Activated CD4-positive, alpha-beta T cell treated with anti-CD3 and anti-CD28 coated beads, Interleukin-2, amount 10 ng/mL, durations not matched to agents 7 days and 5 days (primary cell): Measurements from ENCODE around the gene CALML4. TPM values are rescaled to one million over a fixed set of nuclear protein-coding genes. Genes with fewer than 3 reads are reported as not detected.
"Not testable (repeated sequence)": the region's sequence is repeated elsewhere in the genome, so short reads cannot be mapped to it uniquely, and the experiment has no call there.

Experiments used
- CTCF ChIA-PET: fragments of 350-600 bp; sonication (Branson Sonifier 250); formaldehyde crosslinking; loops from one replicate; lab custom pipeline; 2021; ENCODE audit warnings: antibody characterized with exemption; lab: Charles Lee
- POLR2A ChIA-PET: fragments of 350-600 bp; sonication (Branson Sonifier 250); formaldehyde crosslinking; loops from one replicate; lab custom pipeline; 2021; ENCODE audit warnings: antibody characterized with exemption; lab: Charles Lee
- DNase-seq: peaks from one replicate; pipeline ENCODE4 v3.0.0-alpha.2; 2020
- H3K27ac Mint-ChIP-seq: one replicate; pipeline ENCODE4 v1.8.0; 2021; ENCODE audit warnings: mild to moderate bottlenecking, moderate library complexity, mixed read lengths
- H3K27me3 Mint-ChIP-seq: one replicate; pipeline ENCODE4 v1.8.0; 2021; ENCODE audit warnings: mixed read lengths
- H3K36me3 Mint-ChIP-seq: one replicate; pipeline ENCODE4 v1.8.0; 2021; ENCODE audit warnings: low read depth, mixed read lengths
- H3K4me1 Mint-ChIP-seq: one replicate; pipeline ENCODE4 v1.8.0; 2021; ENCODE audit warnings: mixed read lengths
- H3K4me3 Mint-ChIP-seq: one replicate; pipeline ENCODE4 v1.8.0; 2021; ENCODE audit warnings: mild to moderate bottlenecking, moderate library complexity, mixed read lengths
- H3K9me3 Mint-ChIP-seq: one replicate; pipeline ENCODE4 v1.8.0; 2021; ENCODE audit warnings: mixed read lengths
- total RNA-seq, 2 experiments: library from RNA; stranded (reverse); gene quantifications; one replicate each; pipeline ENCODE4 v1.2.3, GENCODE V29; 2021

The CALML4 gene
- total RNA-seq, 2 experiments from 2014 or later = 11.2 to 13.5 TPM

DNA sequence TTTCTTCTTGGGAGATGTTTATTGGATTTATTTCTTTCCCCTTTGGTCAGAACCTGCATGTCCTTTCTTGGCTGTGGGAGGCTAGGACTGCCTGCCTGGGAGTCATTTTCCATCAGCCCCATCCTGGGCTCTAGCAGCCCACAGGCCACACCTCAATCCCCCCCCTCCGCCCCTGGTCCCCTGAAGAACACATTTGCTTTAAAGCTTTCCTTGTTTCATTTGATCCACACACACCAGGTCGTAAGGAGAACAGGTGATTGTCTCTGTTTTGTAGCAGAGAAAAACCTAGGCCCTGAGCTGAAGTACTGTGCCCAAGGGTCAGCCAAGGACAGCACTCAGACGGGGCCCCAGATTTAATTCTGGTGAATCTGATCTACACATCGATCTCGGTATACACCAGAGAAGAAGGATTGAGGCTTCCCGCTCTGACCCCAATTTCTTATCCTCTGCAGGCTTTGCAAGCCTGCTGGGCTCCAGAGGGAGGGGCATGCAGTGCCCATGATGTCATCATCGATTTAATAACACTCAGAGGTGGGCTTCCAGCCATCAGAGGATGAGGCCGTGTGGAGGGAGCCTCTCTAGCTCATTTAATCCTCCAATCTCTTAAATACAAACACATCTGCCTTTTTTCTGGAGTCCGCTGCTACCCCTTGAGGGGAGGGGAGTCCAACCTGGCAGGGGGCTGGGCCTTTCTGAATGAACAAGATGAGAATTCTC, 26.1 kb upstream of the CALML4 start:
- Mint-ChIP-seq H3K27ac (peak overlapping the region; percentile 57), H3K36me3 (peaks cover 8% of the 10 kb centered on the region), H3K4me3 (peak overlapping the region; percentile 53), H3K4me1 (peaks cover 33% of the 10 kb centered on the region), H3K27me3 (peaks cover 5% of the 10 kb centered on the region), H3K9me3 (no peaks in the 10 kb centered on the region)
- POLR2A ChIA-PET = interaction anchor here (0.6 to 1.0 kb wide), 2 partner anchors 59 to 682 kb away, joined by 3 to 4 read pairs; no protein-coding TSS in a partner anchor
- DNase-seq = no peak
- CTCF ChIA-PET = no interaction called here

DNA sequence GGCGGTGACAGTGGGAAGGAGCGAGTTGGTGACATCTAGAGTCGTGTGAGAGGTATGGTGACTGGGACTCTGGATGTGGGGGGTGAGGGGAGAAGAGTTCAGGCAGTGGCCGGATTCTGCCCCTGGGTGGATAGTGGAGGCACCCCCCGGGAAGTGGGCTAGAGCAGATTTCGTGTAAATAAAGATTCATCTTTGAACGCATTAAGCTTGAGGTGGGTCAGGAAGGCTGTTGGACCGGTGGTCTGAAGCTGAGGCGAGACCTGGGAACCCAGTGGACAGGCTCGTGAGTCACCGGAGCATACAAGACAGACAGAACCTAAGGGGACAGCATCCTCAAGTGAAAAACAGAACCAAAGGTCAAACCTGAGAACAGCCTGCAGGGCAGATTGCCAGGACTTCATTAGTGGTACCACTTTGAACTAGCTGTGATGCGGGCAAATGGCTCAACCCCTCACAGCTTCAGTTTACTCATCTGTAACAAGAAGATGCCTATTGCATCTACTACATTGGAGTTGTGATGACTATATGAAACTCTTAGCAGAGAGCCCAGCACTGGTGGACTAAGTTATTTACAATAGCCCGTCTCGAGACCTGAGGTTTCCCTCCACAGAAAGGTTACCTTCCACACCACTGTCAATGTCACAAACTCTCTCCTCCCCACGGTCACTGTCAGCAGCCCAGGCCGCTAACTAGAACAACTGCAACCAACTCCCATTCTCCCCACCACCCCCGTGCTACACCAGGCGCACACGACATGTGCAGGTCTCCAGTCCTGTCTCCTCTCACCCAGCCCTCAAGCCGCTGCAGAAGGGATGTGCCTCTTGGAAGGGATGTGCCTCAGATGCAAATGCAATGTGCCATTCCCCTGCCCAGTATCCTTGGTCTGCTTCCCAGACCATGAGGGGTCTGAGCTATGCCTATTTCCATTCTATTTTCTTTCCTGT, 25.3 kb upstream of the CALML4 start:
- Mint-ChIP-seq H3K27ac (peak overlapping the region; percentile 85), H3K27me3 (peaks cover 5% of the 10 kb centered on the region), H3K9me3 (no peaks in the 10 kb centered on the region), H3K36me3 (peaks cover 8% of the 10 kb centered on the region), H3K4me3 (peak overlapping the region; percentile 86), H3K4me1 (peaks cover 35% of the 10 kb centered on the region)
- ChIA-PET CTCF (interaction anchor here (1.0 kb wide), 1 partner anchor 19 kb away, joined by 3 read pairs; no protein-coding TSS in a partner anchor), POLR2A (no interaction called here)
- no peak for DNase-seq

GRCh38 chr15:68229386-68230156, 24.4 kb upstream of the CALML4 start, which contains the start of gene CLN6:
Gene CLN6 (minus strand): TSS chr15:68229728. CDS start chr15:68229584, 144 bp downstream.
- peak; percentile 81 for DNase-seq
- H3K4me3 Mint-ChIP-seq = peak within 1 kb of the TSS; percentile 86
- ChIA-PET CTCF (interaction anchor here (1.0 kb wide), 1 partner anchor 19 kb away, joined by 3 read pairs; no protein-coding TSS in a partner anchor), POLR2A (no interaction called here)
- peaks cover 10% of the 10 kb centered on the region for H3K36me3 Mint-ChIP-seq
- H3K4me1 Mint-ChIP-seq = peaks cover 43% of the 10 kb centered on the region
- no peaks in the 10 kb centered on the region for H3K9me3 Mint-ChIP-seq
- H3K27me3 Mint-ChIP-seq = peaks cover 5% of the 10 kb centered on the region
- H3K27ac Mint-ChIP-seq = peak within 1 kb of the TSS; percentile 88

- ChIA-PET POLR2A (interaction anchor here (0.6 kb wide), 1 partner anchor 24 kb away, joined by 3 read pairs; no protein-coding TSS in a partner anchor), CTCF (interaction anchor here (0.8 kb wide), 1 partner anchor 49 kb away, joined by 3 read pairs; the partner anchor contains the start of gene FEM1B)
- peaks cover 44% of the 10 kb centered on the region for H3K4me1 Mint-ChIP-seq
- DNase-seq = peak; percentile 24
- H3K36me3 Mint-ChIP-seq = peaks cover 11% of the 10 kb centered on the region
- H3K27ac Mint-ChIP-seq = peak overlapping the region; percentile 88
- H3K27me3 Mint-ChIP-seq = peaks cover 5% of the 10 kb centered on the region
- H3K4me3 Mint-ChIP-seq = peak overlapping the region; percentile 86
- H3K9me3 Mint-ChIP-seq = no peaks in the 10 kb centered on the region
Observed at GRCh38 chr15:68228971-68229385, 23.8 kb upstream of the CALML4 start.

GRCh38 chr15:68228143-68228970, 23.2 kb upstream of the CALML4 start:
- H3K27me3 Mint-ChIP-seq = peaks cover 5% of the 10 kb centered on the region
- H3K27ac Mint-ChIP-seq = peak overlapping the region; percentile 88
- ChIA-PET CTCF (interaction anchor here (0.8 kb wide), 1 partner anchor 50 kb away, joined by 3 read pairs; the partner anchor contains the start of gene FEM1B), POLR2A (interaction anchor here (0.6 kb wide), 1 partner anchor 25 kb away, joined by 3 read pairs; no protein-coding TSS in a partner anchor)
- DNase-seq = no peak
- peaks cover 12% of the 10 kb centered on the region for H3K36me3 Mint-ChIP-seq
- no peaks in the 10 kb centered on the region for H3K9me3 Mint-ChIP-seq
- H3K4me1 Mint-ChIP-seq = peaks cover 45% of the 10 kb centered on the region
- peak overlapping the region; percentile 86 for H3K4me3 Mint-ChIP-seq

DNA sequence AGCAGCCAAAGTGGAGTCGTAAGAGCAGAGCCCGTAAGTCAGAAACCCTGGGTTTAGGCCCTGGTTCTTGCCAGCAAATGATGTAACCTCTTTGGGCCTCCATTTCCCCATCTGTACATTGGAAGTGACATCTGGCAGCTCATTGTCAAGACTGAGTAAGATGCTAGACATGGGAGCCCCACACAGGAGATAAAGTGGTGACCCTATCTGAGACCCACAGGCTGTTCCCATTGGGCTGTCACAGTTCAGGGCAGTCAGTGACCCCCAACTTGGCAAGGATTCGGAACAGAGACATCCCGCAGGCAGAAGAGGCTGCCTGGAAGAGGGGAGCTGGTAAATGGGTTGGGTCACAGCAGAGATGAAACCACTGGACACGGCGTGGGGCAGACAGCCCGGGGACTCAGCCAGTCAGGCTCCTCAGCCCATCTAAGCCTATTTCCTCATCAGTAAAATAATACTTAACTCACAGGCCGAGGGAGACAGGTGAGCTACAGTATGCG, 22.6 kb upstream of the CALML4 start:
- Mint-ChIP-seq H3K27ac (peak overlapping the region; percentile 88), H3K9me3 (no peaks in the 10 kb centered on the region), H3K36me3 (peaks cover 18% of the 10 kb centered on the region), H3K27me3 (peaks cover 5% of the 10 kb centered on the region), H3K4me1 (peaks cover 50% of the 10 kb centered on the region), H3K4me3 (peak overlapping the region; percentile 86)
- POLR2A ChIA-PET = no interaction called here
- no peak for DNase-seq
- CTCF ChIA-PET = interaction anchor here (0.6 kb wide), 2 partner anchors 23 to 33 kb away, joined by 3 to 7 read pairs; no protein-coding TSS in a partner anchor

- DNase-seq, POLR2A ChIA-PET, H3K27ac Mint-ChIP-seq, H3K4me3 Mint-ChIP-seq, H3K27me3 Mint-ChIP-seq, H3K9me3 Mint-ChIP-seq: not testable (repeated sequence)
- Mint-ChIP-seq H3K36me3 (peaks cover 20% of the 10 kb centered on the region), H3K4me1 (peaks cover 45% of the 10 kb centered on the region)
- CTCF ChIA-PET = interaction anchor here (1.7 kb wide), 1 partner anchor 15 kb away, joined by 5 read pairs; no protein-coding TSS in a partner anchor
Observed at GRCh38 chr15:68225442-68225841, 20.3 kb upstream of the CALML4 start.

- Mint-ChIP-seq H3K9me3 (no peaks in the 10 kb centered on the region), H3K36me3 (peaks cover 20% of the 10 kb centered on the region), H3K27me3 (no peaks in the 10 kb centered on the region), H3K4me1 (peaks cover 43% of the 10 kb centered on the region), H3K4me3 (peak overlapping the region; percentile 12), H3K27ac (peak overlapping the region; percentile 43)
- POLR2A ChIA-PET = no interaction called here
- CTCF ChIA-PET = interaction anchor here (0.6 to 1.7 kb wide), 4 partner anchors 14 to 394 kb away, joined by 3 to 6 read pairs (median 5); no protein-coding TSS in a partner anchor
- DNase-seq = peak; percentile 42
Observed at GRCh38 chr15:68224546-68225250, 19.6 kb upstream of the CALML4 start.

DNA sequence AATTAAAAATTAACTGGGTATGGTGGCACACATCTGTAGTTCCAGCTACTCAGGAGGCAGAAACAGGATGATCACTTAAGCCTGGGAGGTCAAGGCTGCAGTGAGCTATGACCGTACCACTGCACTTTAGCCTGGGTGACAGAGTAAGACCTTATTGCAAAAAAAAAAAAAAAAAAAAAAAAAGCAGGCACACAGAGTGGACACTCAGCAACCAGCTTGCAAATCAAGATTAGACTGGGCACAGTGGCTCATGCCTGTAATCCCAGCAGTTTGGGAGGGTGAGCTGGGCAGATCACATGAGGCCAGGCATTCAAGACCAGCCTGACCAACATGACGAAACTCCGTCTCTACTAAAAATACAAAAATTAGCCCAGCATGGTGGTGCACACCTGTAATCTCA, 19.0 kb upstream of the CALML4 start:
- POLR2A ChIA-PET = no interaction called here

DNA sequence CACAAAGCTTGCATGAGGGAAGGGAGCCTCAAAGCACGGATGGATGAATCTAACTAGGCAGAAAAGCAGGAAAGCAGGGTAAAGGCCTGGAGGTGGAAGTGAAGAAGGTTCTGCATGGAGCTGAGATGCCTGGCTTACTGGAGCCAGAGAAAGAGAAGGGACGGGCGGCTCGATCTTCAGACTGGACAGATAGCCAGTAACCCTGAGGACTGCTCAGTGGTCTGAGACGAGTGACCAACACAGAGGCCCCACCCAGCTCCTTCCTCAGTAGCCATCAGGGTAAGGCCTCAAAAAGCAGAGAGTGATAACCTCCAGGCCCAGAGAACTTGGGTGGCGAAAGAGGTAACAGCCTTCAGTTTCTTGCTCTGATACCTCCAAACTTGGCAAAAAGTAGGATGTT, 18.0 kb upstream of the CALML4 start:
- Mint-ChIP-seq H3K27ac (no peak overlapping the region), H3K36me3 (peaks cover 24% of the 10 kb centered on the region), H3K4me1 (peaks cover 36% of the 10 kb centered on the region), H3K4me3 (no peak overlapping the region), H3K9me3 (no peaks in the 10 kb centered on the region), H3K27me3 (no peaks in the 10 kb centered on the region)
- ChIA-PET CTCF (no interaction called here), POLR2A (no interaction called here)
- DNase-seq = no peak

More for the DNA sequence above, 19.0 kb upstream of the CALML4 start:
- CTCF ChIA-PET = interaction anchor here (0.6 to 1.7 kb wide), 4 partner anchors 14 to 394 kb away, joined by 3 to 5 read pairs (median 4); no protein-coding TSS in a partner anchor
- H3K4me1 Mint-ChIP-seq = peaks cover 43% of the 10 kb centered on the region
- H3K9me3 Mint-ChIP-seq = no peaks in the 10 kb centered on the region
- H3K36me3 Mint-ChIP-seq = peaks cover 20% of the 10 kb centered on the region
- no peak for DNase-seq
- H3K27ac Mint-ChIP-seq = no peak overlapping the region
- no peaks in the 10 kb centered on the region for H3K27me3 Mint-ChIP-seq
- H3K4me3 Mint-ChIP-seq = no peak overlapping the region
